Upper lobe of left lung (tissue), 6 donors: Measurements from ENCODE around the gene NDUFV2. TPM values are rescaled to one million over a fixed set of nuclear protein-coding genes. Genes with fewer than 3 reads are reported as not detected.

Experiments used
- ATAC-seq, 2 donors: fragments of 200-7000 bp; cut with Tn5 transposase; one replicate each; pipeline ENCODE4 v1.9.1; 2022; ENCODE audit warnings: mild to moderate bottlenecking in 2 of 2, moderate library complexity in 2 of 2; ENCODE audit not compliant: low FRiP score in 2 of 2
- DNase-seq, 2 donors: peaks; one replicate each; pipeline ENCODE4 v3.0.0-alpha.2; 2019 to 2020
- H3K27ac ChIP-seq, 4 donors: fragments of 200-600 bp; sonication (generic); one replicate each; pipeline ENCODE4 v1.5.1; 2016 to 2019
- H3K27me3 ChIP-seq, 4 donors: fragments of 200-600 bp; sonication (generic); one replicate each; pipeline ENCODE4 v1.5.1; 2017 to 2019
- H3K36me3 ChIP-seq, 4 donors: fragments of 200-600 bp; sonication (generic); one replicate each; pipeline ENCODE4 v1.5.1; 2016 to 2019
- H3K4me1 ChIP-seq, 4 donors: fragments of 200-600 bp; sonication (generic); one replicate each; pipeline ENCODE4 v1.5.1; 2018 to 2019
- H3K4me3 ChIP-seq, 4 donors: fragments of 200-600 bp; sonication (generic); one replicate each; pipeline ENCODE4 v1.5.1; 2017 to 2019; ENCODE audit warnings: mild to moderate bottlenecking in 2 of 4, moderate library complexity in 1 of 4
- H3K9me3 ChIP-seq, 4 donors: fragments of 200-600 bp; sonication (generic); one replicate each; pipeline ENCODE4 v1.5.1; 2018 to 2019
- EP300 ChIP-seq, 4 donors: sonication (generic); formaldehyde crosslinking; IDR thresholded peaks; one replicate each; pipeline ENCODE4 v1.5.1; 2017; ENCODE audit warnings: antibody characterized with exemption in 4 of 4, control low read depth in 2 of 4
- POLR2A ChIP-seq, 4 donors: fragments of 450-650 bp; IDR thresholded peaks; one replicate each; pipeline ENCODE4 v1.5.1; 2016 to 2017; ENCODE audit warnings: antibody characterized with exemption in 4 of 4, mild to moderate bottlenecking in 2 of 4
- POLR2AphosphoS5 ChIP-seq, 2 donors: sonication (generic); formaldehyde crosslinking; IDR thresholded peaks; one replicate each; pipeline ENCODE4 v1.5.1; 2017; ENCODE audit warnings: antibody characterized with exemption in 2 of 2
- WGBS, 2 donors: methylation state at CpG; one replicate each; pipeline ENCODE4 v1.1.5; 2017 to 2018; 5-methylcytosine and 5-hydroxymethylcytosine counted together
- total RNA-seq, 6 donors: library from RNA; depleted of rRNA in 4 of 6; stranded (reverse); fragments of >200 nt in 4 of 6; gene quantifications; one replicate each; pipeline versions ENCODE4 v1.1.0 to v1.2.1, GENCODE V29; 2016 to 2021
- TF ChIP-seq, protein P1 (sequence below), 6 experiments: fragments of 450-650 bp in 4 of 6; fragments of 200-600 bp in 2 of 6; sonication (generic) in 2 of 6; IDR thresholded peaks; one replicate each; pipeline ENCODE4 v1.5.1; 2016 to 2019; ENCODE audit warnings: antibody characterized with exemption in 6 of 6
- donor health status: DM: no; HTN: no; CAD: no; lungs with moderate emphysema.
- donor health status: DM: no; HTN: yes; CAD: no; lungs with severe emphysema.

Gene NDUFV2
- total RNA-seq, 6 donors from 2014 or later: 45.3 to 154 (median 113) TPM

- Histone ChIP-seq H3K9me3 (no peaks in the 10 kb centered on the region), H3K4me1 (peaks cover 26 to 46% (median 34%) of the 10 kb centered on the region in 4 donors), H3K4me3 (no peak overlapping the region), H3K27me3 (no peaks in the 10 kb centered on the region), H3K36me3 (no peaks in the 10 kb centered on the region), H3K27ac (no peak overlapping the region)
- 82 to 86% methylated on average over 4 of the region's 4 CpGs for WGBS, 2 donors
- TF ChIP-seq, protein P1, sequence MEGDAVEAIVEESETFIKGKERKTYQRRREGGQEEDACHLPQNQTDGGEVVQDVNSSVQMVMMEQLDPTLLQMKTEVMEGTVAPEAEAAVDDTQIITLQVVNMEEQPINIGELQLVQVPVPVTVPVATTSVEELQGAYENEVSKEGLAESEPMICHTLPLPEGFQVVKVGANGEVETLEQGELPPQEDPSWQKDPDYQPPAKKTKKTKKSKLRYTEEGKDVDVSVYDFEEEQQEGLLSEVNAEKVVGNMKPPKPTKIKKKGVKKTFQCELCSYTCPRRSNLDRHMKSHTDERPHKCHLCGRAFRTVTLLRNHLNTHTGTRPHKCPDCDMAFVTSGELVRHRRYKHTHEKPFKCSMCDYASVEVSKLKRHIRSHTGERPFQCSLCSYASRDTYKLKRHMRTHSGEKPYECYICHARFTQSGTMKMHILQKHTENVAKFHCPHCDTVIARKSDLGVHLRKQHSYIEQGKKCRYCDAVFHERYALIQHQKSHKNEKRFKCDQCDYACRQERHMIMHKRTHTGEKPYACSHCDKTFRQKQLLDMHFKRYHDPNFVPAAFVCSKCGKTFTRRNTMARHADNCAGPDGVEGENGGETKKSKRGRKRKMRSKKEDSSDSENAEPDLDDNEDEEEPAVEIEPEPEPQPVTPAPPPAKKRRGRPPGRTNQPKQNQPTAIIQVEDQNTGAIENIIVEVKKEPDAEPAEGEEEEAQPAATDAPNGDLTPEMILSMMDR (IDR thresholded peaks at IDR 0.05): no peak
- TF ChIP-seq POLR2A (IDR thresholded peaks at IDR 0.05) (no peak), POLR2AphosphoS5 (IDR thresholded peaks at IDR 0.05) (no peak), EP300 (IDR thresholded peaks at IDR 0.05) (no peak)
- no peak for ATAC-seq
- DNase-seq: no peak
Measured at GRCh38 chr18:9172506-9173127, 70.1 kb downstream of the NDUFV2 start.

- no peaks in the 10 kb centered on the region for H3K9me3 ChIP-seq
- no peak for TF ChIP-seq EP300 (IDR thresholded peaks at IDR 0.05)
- TF ChIP-seq, protein P1 (IDR thresholded peaks at IDR 0.05): no peak
- TF ChIP-seq POLR2A (IDR thresholded peaks at IDR 0.05): no peak
- H3K4me3 ChIP-seq: no peak overlapping the region
- H3K27me3 ChIP-seq: no peaks in the 10 kb centered on the region
- no peaks in the 10 kb centered on the region for H3K36me3 ChIP-seq
- ATAC-seq (no peak), DNase-seq (no peak)
- peak overlapping the region in 2 of 4 donors; percentile 39 to 52 for H3K27ac ChIP-seq
- 77 to 78% methylated on average over 6 of the region's 6 CpGs for WGBS, 2 donors
- H3K4me1 ChIP-seq: peaks cover 26 to 49% (median 37%) of the 10 kb centered on the region in 4 donors
Measured at GRCh38 chr18:9173770-9174233, 71.3 kb downstream of the NDUFV2 start.

- 55 to 69% methylated on average over 4 of the region's 4 CpGs for WGBS, 2 donors
Measured at GRCh38 chr18:9174302-9174701, 71.8 kb downstream of the NDUFV2 start.

GRCh38 chr18:9175115-9175514 is 72.6 kb downstream of the NDUFV2 start:
- Histone ChIP-seq H3K27ac (no peak overlapping the region), H3K9me3 (no peaks in the 10 kb centered on the region), H3K27me3 (no peaks in the 10 kb centered on the region), H3K4me1 (peaks cover 26 to 49% (median 37%) of the 10 kb centered on the region in 4 donors), H3K4me3 (no peak overlapping the region), H3K36me3 (no peaks in the 10 kb centered on the region)
- TF ChIP-seq EP300 (IDR thresholded peaks at IDR 0.05) (no peak), POLR2A (IDR thresholded peaks at IDR 0.05) (no peak), POLR2AphosphoS5 (IDR thresholded peaks at IDR 0.05) (no peak)
- TF ChIP-seq, protein P1 (IDR thresholded peaks at IDR 0.05): no peak
- WGBS, 2 donors: 90 to 96% methylated on average over 1 of the region's 1 CpG
- no peak for ATAC-seq
- no peak for DNase-seq

More at GRCh38 chr18:9174302-9174701, 71.8 kb downstream of the NDUFV2 start:
- H3K36me3 ChIP-seq: no peaks in the 10 kb centered on the region
- ATAC-seq: peak; percentile 29 to 49
- peak overlapping the region in 2 of 4 donors; percentile 39 to 52 for H3K27ac ChIP-seq
- H3K27me3 ChIP-seq: no peaks in the 10 kb centered on the region
- no peaks in the 10 kb centered on the region for H3K9me3 ChIP-seq
- TF ChIP-seq, protein P1 (IDR thresholded peaks at IDR 0.05): no peak
- TF ChIP-seq POLR2A (IDR thresholded peaks at IDR 0.05) (no peak), POLR2AphosphoS5 (IDR thresholded peaks at IDR 0.05) (no peak), EP300 (IDR thresholded peaks at IDR 0.05) (no peak)
- DNase-seq: peak in 1 of 2 donors; percentile 37
- peaks cover 26 to 49% (median 37%) of the 10 kb centered on the region in 4 donors for H3K4me1 ChIP-seq
- H3K4me3 ChIP-seq: no peak overlapping the region

DNA sequence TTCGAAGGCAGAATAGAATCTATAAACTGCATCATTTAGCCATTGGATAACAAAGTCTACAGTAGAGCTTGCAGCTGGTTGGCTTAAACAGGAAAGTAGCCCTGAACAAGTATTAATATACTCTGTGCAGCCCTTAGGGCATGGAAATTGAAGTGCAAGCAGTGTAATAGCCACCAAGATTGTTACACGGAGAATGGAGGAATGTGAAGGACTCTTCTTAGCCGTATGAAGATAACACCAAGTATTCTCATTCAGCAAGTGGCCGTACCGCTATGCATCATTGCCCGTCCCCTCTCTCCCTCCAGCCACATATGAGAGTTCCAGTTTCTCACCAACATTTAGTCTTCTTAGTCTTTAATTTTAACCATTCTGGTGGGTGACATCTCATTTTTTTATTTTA is 74.5 kb downstream of the NDUFV2 start:
- H3K4me3 ChIP-seq: no peak overlapping the region
- peaks cover 26 to 44% (median 39%) of the 10 kb centered on the region in 4 donors for H3K4me1 ChIP-seq
- no peaks in the 10 kb centered on the region for H3K36me3 ChIP-seq
- DNase-seq (no peak), ATAC-seq (peak in 1 of 2 donors; percentile 84)
- no peak overlapping the region for H3K27ac ChIP-seq
- no peaks in the 10 kb centered on the region for H3K27me3 ChIP-seq
- 70 to 74% methylated on average over 6 of the region's 6 CpGs for WGBS, 2 donors
- no peaks in the 10 kb centered on the region for H3K9me3 ChIP-seq
- TF ChIP-seq EP300 (IDR thresholded peaks at IDR 0.05) (no peak), POLR2A (IDR thresholded peaks at IDR 0.05) (no peak), POLR2AphosphoS5 (IDR thresholded peaks at IDR 0.05) (no peak)
- TF ChIP-seq, protein P1 (IDR thresholded peaks at IDR 0.05): no peak
